Raji (cell line): ENCODE data around the gene PDLIM7.

Experiments
- POLR2A ChIP-seq: IDR thresholded peaks from 2 replicates; pipeline ENCODE4 v1.6.1; 2011; ENCODE audit warnings: low read depth, low read length, control low read depth; ENCODE audit not compliant: insufficient read depth

Gene PDLIM7

GRCh38 chr5:177529247-177530203 lies 32.1 kb upstream of the PDLIM7 start:
- no peak for TF ChIP-seq POLR2A

GRCh38 chr5:177528631-177529030 lies 31.2 kb upstream of the PDLIM7 start:
- TF ChIP-seq POLR2A: no peak

- TF ChIP-seq POLR2A: no peak
These were observed 30.2 kb upstream of the PDLIM7 start for GRCh38 chr5:177527595-177527994.

GRCh38 chr5:177526791-177527190 lies 29.4 kb upstream of the PDLIM7 start:
- no peak for TF ChIP-seq POLR2A

- TF ChIP-seq POLR2A: no peak
These were observed 28.8 kb upstream of the PDLIM7 start for GRCh38 chr5:177526191-177526590.

GRCh38 chr5:177524941-177525655 lies 27.7 kb upstream of the PDLIM7 start:
- TF ChIP-seq POLR2A: no peak

- no peak for TF ChIP-seq POLR2A
These were observed 27.1 kb upstream of the PDLIM7 start for GRCh38 chr5:177524539-177524900.

- TF ChIP-seq POLR2A: no peak
These were observed 26.5 kb upstream of the PDLIM7 start for GRCh38 chr5:177523711-177524538.

- TF ChIP-seq POLR2A: no peak
These were observed 23.6 kb upstream of the PDLIM7 start for GRCh38 chr5:177520916-177521513.

- no peak for TF ChIP-seq POLR2A
These were observed 22.9 kb upstream of the PDLIM7 start for GRCh38 chr5:177520271-177520670.

GRCh38 chr5:177519463-177520235 lies 22.2 kb upstream of the PDLIM7 start:
- no peak for TF ChIP-seq POLR2A

GRCh38 chr5:177516601-177517568 lies 19.5 kb upstream of the PDLIM7 start, which contains the start of gene DDX41:
Gene DDX41, minus strand, starts transcription at chr5:177516961. Its CDS starts 16 bp downstream, at chr5:177516945.
- peak; percentile 92 for TF ChIP-seq POLR2A

GRCh38 chr5:177515580-177515979 lies 18.2 kb upstream of the PDLIM7 start:
- TF ChIP-seq POLR2A: no peak
